Ureter (tissue), 1 donor: ENCODE data around the gene SYT3. TPM values are rescaled to one million over a fixed set of nuclear protein-coding genes. Genes with fewer than 3 reads are reported as not detected.

Experiments
- DNase-seq: peaks from one replicate; pipeline ENCODE4 v3.0.0-alpha.2; 2020; ENCODE audit warnings: low spot score
- total RNA-seq: library from RNA; stranded (reverse); gene quantifications from one replicate; pipeline ENCODE4 v1.2.4, GENCODE V29; 2023
- donor health status: DM: yes; HTN: yes; CAD: no.

SYT3 gene
- total RNA-seq, 1 donor from 2014 or later = 0.96 TPM

DNA sequence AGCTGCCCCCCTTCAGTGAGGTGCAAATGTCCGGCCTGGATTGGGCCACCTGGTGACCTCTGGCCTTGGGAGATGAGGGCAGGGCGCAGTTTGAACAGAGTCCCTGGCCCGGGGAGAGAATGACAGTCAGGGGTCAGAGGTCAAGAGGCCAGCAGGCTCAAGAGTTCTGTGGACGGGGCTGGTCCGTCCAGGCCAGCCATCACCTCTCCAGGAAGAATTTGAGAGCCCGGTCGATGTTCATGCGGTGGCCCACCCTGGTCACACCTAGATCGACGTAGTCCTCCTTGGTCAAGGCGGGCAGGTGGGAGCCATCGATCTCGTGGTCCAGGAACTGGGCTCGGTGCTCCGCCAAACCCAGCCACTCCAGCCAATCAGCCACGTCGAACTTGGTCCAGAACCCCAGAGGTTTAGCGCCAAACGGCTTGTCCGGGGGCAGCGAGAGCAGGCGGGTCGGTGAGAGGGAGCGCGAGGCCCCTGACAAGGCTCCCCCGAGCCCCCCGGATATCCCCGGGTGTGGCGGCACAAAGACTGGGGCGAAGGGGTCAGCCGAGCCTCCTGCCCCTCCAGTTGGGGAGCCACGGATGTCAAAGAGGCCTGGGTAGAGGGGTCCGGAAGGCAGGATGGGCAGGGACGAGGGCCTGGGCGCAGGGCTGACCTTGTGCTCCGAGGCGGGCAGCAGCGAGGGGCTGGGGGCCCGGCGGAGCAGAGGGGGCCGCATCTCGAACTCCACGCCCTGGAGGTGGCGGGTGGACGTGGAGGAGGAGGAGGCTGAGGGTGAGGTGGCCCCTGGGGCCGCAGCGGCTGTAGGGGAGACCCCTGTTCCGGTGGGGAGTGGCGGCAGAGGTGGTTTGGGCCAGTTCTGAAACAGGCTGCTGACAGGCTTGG, 22.3 kb upstream of the SYT3 start:
- no peak for DNase-seq

- no peak for DNase-seq
These were observed 21.3 kb upstream of the SYT3 start for GRCh38 chr19:50661023-50661422.

DNA sequence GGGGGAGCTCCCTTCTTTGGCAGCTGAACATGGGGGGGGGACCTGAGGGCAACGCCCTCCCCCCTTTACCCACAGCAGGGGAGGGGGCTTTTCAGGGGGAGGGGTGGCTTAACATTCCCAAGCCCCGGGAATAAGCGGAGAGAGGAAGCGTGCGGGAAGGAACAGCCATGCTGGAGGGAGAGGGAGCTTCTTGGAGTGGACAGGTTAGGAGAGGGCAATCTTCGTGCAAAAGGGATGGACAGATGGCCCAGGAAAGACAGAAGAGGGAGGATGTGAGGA, 20.3 kb upstream of the SYT3 start:
- DNase-seq = no peak

- DNase-seq = no peak
These were observed 19.8 kb upstream of the SYT3 start for GRCh38 chr19:50659318-50660087.

DNA sequence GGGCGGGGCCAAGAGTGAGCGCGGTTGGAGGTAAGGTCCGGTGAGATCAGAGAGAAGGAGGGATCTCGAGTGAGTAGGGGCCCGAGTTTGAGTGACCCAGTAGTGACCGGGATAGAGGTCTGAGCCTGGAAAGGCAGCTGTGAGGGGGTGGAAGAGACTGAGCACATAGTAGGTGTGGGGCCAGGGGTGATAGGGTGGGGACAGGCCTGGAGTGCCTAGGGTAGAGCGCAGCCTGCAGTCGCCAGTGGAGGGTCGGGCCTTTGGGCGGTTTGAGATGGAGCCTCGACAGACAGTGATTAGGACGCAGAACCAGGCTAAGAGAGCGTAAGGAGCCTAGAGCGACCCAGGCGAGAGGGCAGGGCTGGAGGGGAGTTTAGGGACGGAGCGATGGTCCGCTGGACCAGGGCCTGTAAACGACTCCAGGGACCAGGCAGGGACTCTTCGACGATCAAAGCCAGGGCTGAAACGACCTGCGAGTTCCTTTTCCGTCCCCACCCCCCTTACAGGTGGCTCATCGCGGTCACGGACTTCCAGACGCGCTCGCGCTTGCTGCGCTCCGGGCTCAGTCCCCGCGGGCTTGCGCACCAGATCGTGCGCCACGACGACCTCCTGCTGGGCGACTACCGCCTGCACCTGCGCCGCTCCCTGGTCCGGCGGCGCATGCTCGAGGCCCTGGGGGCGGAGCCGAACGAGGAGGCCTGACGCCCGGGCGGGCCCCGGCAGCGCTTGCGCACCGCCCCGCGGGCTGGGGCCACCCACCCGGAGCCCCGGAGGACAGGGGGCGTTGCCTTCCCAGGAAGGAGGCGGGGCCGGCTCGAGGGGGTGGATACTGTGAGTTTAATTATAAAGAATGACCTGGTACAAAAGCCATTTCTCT, 19.0 kb upstream of the SYT3 start:
- peak; percentile 73 for DNase-seq

DNA sequence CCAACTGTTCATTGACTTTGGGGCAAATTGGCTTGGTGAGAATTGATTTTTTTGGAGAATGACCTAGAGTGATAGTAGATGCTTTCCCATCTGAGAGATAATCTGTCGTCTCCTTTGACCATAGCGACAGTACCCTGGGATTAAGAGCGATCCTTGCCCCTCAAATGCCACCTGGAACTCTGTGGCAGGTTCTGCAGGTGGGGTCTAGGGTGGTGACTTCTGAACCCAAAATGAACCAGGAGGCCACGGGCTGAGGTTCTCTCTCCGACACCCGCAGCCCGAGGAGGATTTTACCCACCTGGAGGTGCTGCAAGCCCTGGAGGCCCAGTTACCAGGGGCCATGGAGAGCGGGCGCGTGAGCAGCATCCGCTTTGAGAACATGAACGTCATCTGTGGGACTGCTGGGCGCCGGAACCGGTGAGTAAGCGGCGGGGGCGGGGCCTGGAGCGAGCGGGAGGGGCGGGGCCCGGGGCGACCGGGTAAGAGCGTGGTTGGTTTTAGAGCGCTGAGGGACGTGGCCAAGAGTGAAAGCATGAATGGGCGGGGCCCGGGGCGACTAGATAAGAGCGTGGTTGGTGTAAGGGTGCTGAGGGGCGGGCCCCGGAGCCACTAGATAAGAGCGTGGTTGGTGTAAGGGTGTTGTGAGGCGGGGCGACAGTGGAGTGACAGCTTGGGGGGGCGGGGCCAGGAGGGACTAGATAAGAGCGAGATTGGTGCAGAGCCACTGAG, 18.2 kb upstream of the SYT3 start:
- DNase-seq = peak; percentile 91

DNA sequence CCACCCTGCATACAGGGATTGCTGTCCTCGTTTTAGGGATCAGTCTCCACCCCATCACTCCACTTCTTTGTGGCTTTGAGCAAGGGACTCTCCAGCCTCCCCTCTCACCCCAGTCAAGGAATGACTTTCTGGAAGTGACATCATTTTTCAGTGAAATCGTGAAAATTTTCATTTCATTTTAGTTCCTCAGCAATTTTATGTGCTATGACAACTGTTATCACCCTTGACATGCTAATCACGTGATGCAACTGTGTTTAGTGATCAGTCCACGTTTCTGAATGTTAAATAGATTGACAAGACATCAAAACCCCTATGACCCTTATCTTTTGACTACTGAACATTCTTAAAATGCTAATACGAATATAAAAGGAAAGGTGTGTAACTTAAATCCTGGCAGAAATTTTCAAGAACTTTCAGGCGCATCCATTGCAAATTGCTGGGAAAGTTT, 17.6 kb upstream of the SYT3 start:
- no peak for DNase-seq

GRCh38 chr19:50654882-50655281, 15.2 kb upstream of the SYT3 start:
- no peak for DNase-seq

GRCh38 chr19:50652722-50653121, 13.0 kb upstream of the SYT3 start:
- no peak for DNase-seq

GRCh38 chr19:50651174-50651573, 11.5 kb upstream of the SYT3 start:
- no peak for DNase-seq

DNA sequence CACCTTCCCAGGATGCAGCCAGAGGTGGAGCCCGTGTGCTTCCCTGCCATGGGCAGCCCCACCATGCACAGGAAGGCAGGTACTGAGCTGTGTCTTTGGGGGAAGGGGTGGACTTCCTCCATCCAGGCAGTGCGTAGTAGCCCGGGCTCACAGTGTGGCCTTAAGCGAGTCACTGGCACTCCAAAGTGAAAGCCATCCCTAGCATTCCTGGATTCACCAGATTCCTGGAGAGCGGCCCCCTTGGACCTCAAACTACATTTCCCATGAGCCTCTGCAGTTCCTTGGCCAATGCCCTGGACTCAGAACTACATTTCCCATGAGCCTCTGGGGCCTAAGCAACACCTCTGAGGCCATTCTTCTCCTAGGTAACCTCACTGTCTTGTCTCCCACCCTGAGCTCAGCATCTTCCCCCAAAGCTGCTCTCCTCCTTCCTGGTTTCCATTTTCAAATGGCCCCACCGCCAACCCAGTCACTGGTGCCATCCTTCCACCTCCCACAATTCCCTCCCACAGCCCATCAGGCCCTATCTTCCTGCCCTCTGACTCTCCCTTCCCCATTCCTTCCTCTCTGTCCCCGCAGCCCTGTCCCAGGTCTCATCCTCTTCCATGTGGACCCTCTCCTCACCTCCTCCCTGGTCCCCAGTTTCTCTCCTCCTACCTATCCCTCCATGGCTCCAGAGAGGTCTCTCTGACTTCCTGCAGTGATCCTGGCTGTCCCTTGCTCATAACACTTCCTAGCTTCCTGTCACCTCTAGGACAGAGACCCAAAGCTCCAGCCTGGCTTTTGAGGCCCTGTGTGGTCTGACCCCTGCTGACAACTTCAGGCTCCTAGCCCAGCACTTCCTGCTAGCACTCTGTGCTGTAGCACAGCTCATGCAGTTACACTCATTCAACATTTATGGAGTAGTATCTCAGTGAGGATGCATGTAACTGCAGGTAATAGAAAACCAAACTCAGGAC, 10.0 kb upstream of the SYT3 start, which contains the start of gene C19orf81:
TSS of gene C19orf81 (plus strand) at position 13 of the 959 bp plus-strand sequence. CDS start at position 13, 0 bp downstream.
- DNase-seq = no peak

DNA sequence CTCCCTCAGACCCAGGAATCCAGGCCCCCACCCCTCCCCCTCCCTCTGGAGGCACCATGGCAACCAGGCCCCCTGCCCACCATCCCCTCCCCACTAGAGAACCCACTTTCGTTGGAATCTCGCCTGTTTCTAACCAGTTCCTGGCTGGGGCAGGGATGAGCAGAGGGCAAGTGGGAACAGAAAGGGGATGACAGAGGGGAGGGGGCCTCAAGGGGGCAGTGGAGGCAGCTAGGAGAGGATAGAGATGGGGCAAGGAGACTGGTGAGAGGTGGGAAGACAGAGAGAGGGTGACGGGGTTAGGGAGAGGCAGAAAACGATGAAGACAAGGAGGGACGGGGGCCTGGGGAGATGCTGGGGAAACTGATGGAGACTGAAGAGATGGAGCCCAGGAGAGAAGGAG, 9.0 kb upstream of the SYT3 start:
- no peak for DNase-seq

DNA sequence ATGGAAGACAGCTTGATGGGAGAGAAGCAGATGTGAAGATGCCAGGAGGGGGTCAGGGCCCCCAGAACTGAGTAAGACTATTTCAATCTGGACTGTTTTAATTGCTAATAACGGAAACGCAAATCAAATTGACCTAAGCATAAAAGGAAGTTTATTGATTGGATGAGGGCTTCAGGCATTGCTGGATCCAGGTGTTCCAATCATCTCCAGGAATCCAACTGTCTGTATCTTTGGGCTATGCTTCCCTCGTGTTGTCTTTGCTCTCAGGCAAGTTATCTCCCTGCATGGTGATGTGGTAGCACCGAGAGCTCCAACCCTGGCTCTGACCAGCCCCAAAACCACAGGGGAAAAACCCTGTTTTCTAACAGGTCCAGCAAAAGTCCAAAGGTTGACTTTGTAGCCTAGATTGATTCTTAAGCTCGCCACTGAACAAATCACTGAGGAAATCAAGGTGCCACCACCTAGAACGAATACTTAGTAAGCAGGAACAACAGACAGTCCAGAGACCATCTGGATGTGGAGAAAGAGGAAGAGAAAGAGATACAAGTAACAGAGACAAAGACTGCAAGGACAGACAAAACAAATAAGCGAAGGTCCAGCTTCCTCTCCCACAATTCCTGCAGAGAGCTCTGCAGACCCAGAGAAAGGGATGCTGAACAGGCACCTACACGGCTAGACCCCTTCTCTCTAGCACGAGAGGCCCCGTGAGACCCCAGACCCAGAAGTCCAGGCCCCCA, 8.4 kb upstream of the SYT3 start:
- no peak for DNase-seq

DNA sequence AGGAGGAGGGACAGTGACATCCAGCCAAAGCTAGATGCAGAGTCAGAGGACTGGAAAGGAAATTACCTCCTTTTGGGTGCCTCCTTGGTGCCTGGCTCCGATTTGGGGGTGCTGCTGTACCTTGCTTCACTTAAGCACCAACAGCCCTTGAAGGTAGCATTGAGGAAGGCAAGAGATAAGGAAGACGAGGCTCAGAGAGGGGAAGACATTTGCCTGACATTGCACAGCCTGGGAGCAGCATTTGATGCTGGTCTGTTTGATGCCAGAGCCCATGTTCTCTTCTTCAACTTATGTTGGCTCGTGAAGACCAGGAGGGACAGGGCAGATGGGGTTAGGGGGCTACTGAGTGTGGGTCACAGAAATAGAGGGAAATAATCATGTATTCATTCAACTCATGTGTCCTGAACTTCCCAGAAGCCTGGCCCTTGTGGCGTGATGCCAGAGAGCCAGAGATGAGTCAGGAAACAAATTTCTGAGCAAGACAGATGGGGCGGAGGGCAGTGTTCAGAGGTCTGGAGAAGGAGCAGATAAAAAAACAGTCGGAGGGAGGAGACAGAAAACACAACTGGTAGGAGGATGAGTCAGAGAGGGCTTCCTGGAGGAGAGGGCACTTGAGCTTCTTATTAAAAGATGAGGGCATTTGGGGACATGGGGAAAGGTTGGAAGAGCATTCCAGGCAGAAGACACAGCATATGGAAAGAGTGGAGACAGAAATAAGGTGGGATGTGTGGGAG, 6.6 kb upstream of the SYT3 start:
- DNase-seq = no peak

- DNase-seq = no peak
These were observed 5.4 kb upstream of the SYT3 start for GRCh38 chr19:50645107-50645506.

DNA sequence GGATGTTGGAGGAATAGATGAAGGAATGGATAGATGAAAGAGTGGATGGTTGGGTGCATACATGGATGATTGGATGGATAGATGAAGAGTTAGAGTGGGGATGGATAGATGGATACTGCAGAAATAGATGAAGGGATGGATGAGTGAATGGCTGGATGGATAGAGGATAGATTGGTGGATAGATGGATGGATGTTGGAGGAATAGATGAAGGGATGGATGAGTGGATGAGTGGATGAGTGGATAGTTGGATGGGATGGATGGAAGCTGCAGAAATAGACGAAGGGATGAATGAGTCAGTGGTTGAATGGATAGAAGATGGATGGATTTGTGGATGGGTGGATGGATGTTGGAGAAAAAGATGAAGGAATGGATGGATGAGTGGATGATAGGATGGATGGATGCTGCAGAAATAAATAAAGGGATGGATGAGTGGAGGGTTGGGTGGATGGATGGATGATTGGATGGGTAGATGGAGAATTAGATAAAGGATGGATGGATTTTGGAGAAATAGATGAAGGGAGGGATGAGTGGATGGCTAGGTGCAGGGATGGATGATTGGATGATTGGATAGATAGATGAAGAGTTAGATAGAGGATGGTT, 4.7 kb upstream of the SYT3 start:
- DNase-seq = no peak

DNA sequence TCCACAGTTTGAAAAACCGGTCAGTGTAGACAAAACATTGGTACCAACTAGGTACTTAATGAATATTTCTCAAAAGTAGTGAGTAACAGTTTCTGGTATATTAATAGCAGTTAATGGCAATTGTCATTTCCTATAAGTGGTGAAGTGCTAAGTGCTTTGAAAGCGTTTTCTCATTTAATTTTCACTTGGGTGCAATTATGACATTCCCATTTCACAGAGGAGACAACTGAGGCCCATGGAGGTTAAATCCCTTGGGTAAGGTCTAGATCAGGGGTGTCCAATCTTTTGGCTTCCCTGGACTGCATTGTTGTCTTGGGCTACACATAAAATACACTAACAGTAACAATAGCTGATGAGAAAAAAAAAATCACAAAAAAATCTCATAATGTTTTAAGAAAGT, 687 bp upstream of the SYT3 start:
- no peak for DNase-seq

GRCh38 chr19:50638600-50638999, 1.1 kb downstream of the SYT3 start:
- DNase-seq = no peak
